ENCODE measurements around the gene KRTAP10-10.
"Not testable (repeated sequence)": the region's sequence is repeated elsewhere in the genome, so short reads cannot be mapped to it uniquely, and the experiment has no call there.

Gene KRTAP10-10

GRCh38 chr21:44603109-44603875, 33.9 kb upstream of the KRTAP10-10 start:
- no peak for DNase-seq

DNA sequence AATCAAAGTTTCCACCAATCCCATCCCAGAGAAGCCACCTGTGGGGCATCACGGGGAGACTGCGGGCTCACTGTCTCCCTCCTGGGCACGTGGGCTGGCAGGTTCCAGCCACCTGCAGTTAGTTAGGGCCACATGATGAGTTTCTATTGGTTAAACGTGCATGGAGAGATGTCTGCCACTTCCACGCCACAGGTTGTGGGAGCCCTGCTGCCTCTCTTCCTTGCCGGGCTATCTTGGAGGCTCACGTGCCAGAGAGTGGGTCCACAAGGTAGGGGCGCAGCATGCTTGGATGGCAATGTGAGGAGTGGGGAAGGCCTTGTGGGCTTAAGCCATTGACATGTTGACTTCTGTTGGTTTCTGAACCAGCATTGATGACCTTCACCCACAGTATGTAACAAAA, 33.2 kb upstream of the KRTAP10-10 start:
- DNase-seq = no peak

DNA sequence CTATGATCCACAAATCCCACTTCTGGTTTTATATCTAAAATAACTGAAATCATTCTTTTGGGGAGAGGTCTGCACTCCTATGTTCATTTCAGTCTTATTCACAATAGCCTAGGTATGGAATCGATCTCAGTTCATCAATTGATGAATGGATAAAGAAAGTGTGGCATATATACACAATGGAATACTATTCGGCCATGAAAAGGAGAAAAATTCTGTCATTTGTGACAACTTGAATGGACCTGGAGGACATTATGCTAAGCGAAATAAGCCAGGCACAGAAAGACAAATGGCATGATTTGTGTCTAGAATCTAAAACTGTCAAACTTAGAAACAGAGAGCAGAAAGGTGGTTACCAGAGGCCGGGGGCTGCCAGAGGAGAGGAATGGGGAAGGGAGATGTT, 30.7 kb upstream of the KRTAP10-10 start:
- DNase-seq = no peak

- DNase-seq = no peak
These were observed 28.0 kb upstream of the KRTAP10-10 start for GRCh38 chr21:44609193-44609592.

DNA sequence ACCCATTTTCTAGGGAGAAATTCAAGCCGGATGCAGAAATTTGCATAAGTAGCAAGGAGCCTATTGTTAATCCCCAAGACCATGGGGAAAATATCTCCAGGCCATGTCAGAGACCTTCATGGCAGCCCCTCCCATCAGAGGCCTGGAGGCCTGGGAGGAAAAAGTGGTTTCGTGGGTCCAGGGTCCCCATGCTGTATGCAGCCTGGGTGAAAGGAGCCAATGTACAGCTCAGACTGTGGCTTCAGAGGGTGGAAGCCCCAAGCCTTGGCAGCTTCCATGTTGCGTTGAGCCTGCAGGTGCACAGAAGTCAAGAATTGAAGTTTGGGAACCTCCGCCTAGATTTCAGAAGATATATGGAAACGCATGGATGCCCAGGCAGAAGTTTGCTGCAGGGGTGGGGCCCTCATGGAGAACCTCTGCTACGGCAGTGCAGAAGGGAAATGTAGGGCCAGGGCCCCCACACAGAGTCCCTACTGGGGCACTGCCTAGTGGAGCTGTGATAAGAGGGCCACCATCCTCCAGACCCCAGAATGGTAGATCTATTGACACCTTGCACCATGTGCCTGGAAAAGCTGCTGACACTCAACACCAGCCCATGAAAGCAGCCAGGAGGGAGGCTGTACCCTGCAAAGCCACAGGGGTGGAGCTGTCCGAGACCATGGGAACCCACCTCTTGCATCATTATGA, 26.9 kb upstream of the KRTAP10-10 start:
- DNase-seq = not testable (repeated sequence)

DNA sequence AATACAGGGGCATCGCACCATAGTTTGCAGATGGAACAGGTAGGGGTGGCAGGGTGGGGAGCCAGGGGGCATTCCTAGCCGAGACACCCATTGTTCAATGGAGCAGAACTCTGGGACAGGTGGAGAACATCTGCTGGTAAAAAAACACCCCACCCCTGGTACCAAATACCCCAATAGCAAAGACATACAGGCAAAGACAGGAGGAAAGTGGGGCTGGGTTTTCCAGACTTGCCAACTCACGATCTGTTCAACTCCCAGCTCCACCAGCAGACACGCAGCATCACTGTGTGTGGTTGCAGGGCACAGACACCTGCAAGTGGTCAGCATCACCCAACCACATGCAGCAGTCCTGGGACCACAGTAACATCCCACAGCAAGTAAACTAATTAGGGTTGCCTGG, 25.6 kb upstream of the KRTAP10-10 start:
- DNase-seq = no peak

GRCh38 chr21:44612029-44612486, 25.1 kb upstream of the KRTAP10-10 start, which contains the start of gene KRTAP10-8:
Gene KRTAP10-8 (plus strand): TSS chr21:44612079. CDS start chr21:44612101, 22 bp downstream.
- DNase-seq = no peak

DNA sequence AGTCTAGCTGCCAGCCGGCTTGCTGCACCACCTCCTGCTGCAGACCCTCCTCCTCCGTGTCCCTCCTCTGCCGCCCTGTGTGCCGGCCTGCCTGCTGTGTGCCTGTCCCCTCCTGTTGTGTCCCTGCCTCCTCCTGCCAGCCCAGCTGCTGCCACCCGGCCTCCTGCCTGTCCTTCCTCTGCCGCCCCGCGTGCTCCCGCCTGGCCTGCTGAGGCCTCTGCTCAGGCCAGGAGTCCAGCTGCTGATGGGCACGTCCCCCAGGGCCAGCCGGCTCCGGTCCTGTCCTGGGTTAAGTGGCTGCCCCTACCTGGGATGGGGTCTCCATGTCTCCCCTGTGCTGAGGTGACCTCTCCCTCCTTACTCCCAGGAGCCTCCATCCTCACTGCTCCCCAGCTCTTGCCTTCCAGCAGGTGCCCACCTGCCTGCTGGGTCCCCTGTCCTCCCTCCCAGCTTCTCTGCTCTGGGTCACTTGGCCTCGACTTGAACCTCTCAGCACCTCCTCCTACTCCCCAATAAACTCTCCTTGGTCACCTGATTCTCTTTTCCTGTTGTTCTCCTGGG, 24.4 kb upstream of the KRTAP10-10 start:
- no peak for DNase-seq

GRCh38 chr21:44613386-44614155, 23.6 kb upstream of the KRTAP10-10 start:
- DNase-seq = no peak

GRCh38 chr21:44614161-44614631, 23.0 kb upstream of the KRTAP10-10 start:
- DNase-seq = no peak

DNA sequence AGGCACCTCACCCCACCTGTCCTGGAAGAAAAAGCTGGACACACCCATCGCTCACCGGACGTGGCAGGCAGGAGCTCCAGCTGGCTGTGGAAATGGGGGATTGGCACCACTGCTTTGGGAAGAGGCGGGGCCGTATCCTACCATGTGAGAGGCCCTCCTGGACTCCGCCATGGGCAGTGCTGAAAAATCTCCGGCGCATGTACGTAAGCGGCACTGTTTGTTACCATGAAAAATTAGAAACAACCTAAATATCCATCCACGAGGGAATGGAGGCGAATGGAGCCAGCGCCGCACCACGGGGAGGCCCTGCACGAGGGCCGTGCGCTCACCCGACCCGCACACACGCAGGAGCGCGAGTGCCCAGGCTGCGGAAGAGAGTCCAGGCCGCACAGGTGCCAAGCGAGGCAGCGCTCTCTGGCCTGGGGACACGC, 22.2 kb upstream of the KRTAP10-10 start:
- no peak for DNase-seq

DNA sequence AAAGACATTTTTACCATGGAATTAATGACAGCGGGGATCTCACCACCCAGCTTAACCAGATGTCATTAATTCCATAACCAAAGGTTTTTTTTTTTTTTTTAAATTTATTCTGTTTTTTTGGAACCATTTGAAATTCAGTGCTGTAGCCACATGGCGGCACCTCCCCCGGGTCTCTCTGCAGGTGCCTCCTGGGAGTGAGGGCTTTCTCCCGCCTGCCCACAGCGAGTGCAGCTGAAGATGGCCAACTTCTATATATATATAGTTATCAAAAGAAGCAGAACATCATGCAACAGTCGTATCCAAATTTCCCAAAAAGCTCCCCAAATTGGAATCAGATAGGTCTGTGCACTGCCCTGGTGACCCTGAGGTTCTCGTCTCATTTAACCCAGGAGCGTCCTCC, 21.7 kb upstream of the KRTAP10-10 start:
- DNase-seq = no peak

DNA sequence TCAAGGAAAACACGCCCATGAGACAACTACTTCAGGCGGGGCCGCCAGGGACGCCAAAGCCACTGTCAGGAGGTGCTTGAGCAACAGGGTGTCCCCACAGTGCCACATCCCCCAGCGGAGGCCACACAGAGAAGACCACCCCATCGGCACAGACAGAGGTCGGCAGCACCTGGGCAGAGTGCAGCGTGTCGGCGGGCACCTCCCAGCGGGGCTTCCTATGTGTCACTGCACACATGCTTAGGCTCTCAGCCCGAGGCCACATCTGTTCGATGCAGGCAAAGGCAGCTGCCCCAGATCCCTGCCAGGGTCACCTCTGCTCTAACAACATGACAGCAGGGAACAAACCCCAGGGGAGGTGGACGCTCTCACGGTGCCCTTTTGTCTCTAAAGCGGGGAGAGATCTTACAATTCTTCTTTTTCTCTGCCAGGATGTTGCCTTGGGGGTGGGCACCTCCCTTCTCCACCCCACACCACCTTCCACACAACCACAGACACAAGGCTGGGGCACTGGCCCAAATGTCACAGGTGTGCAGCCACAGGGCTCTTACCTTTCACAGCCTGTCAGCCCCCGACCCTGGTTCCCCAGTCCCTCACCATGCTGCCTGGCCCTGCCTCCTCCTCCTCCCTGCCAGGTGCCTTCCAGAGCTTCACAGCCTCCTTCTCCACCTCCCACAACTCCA, 21.1 kb upstream of the KRTAP10-10 start:
- DNase-seq = no peak

GRCh38 chr21:44616591-44616926, 20.6 kb upstream of the KRTAP10-10 start:
- no peak for DNase-seq

DNA sequence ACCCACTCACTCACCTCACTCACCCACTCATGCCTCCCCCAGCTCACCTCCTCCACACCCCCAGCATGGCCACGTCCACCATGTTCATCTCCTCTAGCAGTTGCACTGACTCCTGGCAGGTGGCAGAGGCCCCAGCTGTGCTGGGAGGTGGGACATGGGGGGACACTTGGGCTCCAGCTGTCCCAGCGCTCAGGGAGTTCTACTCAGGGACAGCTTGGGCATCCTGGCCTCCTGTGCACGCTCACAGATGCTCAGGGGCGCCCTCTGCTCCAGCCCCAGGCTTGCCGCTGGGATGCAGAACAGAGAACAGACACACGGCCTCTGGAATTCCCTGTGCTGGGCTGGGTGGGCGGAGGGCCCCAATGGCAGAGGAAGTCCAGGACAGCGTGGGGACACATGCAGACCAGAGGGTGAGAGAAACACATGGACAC, 20.1 kb upstream of the KRTAP10-10 start:
- DNase-seq = no peak

DNA sequence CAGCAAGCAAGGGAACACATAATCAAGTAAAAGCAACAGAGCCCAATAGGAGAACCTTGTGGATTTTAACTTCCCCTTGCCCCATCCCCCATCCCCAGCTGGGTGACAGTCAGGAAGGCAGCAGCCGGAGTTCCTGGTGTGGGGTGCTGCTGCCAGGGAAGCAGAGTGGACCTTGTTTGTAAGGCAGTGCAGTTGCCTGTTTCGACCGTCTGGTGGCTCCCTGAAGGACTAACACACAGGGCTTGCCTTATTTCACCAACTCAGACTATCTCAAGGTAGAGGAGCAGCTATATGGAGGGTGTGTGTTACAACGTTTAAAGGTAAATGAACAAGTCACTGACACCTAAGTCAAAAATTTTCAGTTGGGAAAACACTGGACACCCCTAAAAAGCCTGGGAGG, 18.7 kb upstream of the KRTAP10-10 start:
- DNase-seq = no peak

GRCh38 chr21:44618909-44619308, 18.2 kb upstream of the KRTAP10-10 start:
- DNase-seq = no peak

DNA sequence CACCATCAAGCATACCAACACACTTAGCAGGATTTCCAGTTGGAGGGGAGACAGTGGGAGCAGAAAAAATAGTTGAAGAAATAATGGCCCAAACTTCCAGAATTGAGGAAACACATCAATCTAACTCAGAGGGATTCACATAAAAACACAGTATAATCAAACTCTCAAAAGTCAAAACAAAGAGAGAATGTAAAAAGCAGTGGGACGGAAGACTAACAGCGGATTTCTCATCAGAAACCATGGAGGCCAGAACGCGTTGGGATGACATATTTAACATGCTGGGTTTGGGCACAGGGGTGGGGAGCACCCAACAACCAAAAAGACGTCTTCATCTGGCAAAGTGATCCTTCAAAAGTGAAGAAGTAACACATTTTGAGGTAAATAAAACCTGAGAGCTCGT, 17.3 kb upstream of the KRTAP10-10 start:
- no peak for DNase-seq

GRCh38 chr21:44623575-44623974, 13.6 kb upstream of the KRTAP10-10 start:
- DNase-seq = no peak

DNA sequence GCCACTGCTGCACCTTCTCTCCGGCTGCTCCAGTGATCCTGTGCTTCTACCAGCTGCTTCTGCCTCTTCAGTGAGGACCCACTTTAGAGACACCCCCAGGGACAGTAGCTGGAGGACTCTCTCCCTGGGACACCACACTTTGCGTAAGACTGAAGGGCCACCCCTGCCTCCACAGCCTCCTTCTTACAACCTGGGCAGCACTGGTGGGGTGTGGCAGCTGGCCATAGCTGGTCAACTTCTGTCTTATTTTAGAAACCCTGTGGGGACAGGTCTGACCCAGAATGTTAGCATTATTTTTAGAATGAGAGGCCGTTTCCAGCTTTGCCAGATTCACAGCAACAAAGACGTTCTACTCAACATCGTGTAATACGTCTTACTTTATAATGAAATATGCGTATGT, 11.4 kb upstream of the KRTAP10-10 start:
- no peak for DNase-seq

GRCh38 chr21:44626262-44626661, 10.9 kb upstream of the KRTAP10-10 start:
- no peak for DNase-seq

DNA sequence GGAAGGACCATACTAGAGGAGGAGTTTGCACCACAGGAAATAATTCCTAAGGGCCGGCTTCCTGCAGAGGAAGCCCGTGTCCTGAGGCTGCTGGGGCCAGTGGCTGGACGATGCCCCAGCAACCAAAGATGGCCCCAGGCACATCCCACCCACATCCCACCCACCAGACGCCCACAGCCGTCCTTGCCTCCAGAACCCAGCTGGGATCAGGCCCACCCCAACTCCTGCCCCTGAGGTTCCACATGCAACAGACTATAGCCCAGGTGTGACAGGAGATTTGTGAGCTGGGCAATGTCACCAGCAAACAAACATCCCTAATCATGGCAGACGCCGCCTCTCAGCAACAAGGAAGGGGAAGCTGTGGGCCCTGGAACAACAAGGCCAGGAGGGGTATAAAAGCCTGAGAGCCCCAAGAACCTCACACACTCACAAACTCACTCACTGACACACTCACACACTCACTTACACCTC, 10.4 kb upstream of the KRTAP10-10 start, which contains the start of gene KRTAP10-9:
Gene KRTAP10-9, plus strand, starts transcription at position 421 of the 471 bp plus-strand sequence. CDS start 79 bp downstream, outside the sequence.
- DNase-seq = no peak

Measured in kidney glomerular epithelial cell (primary cell).